ENCODE data around the gene TBC1D1. TPM values are rescaled to one million over a fixed set of nuclear protein-coding genes. Genes with fewer than 3 reads are reported as not detected.

TBC1D1 gene
- total RNA-seq, 2 donors from 2014 or later: 49.8 to 129 TPM

DNA sequence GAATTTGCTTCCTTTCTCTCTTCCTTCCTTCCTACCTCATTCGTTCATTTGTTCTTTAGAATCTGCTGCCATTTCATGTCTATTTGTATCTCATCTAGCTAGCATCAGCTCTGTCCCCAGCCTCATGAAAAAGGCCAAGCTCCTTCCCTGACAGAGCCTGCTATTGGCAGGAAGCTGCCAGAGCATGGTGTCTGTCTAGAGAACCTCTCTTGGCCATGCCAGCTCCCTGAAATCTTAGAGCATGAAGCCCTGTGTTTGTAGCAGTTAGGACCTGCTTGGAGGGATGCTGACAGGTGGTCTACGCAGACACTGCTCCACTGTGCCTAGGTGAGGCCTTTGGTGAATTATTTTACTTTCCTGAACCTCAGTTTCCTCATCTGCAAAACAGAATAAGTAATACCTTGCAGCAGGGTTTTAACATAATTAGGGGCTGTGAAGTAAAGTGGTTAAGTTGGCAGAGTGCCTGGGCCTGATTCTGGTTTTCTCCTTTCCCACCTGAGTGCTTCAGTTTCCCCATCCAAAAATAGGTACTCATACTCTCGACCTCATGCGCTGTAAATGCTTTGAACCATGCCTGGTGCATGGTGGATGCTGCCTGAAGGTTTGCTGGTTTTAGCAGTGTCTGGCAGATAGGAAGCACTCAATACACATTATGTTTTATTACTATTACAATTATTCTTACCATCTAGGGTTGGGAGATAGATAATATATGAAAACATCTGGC is 74.0 kb downstream of the TBC1D1 start:
- Histone ChIP-seq H3K4me1 (replicated peaks) (peaks cover 4% of the 10 kb centered on the region), H3K9me3 (no peaks in the 10 kb centered on the region), H3K36me3 (no peaks in the 10 kb centered on the region), H3K27me3 (replicated peaks; ENCODE audit: insufficient read depth) (no peaks in the 10 kb centered on the region), H3K4me3 (no peak overlapping the region), H3K27ac (no peak overlapping the region)
- no peak for TF ChIP-seq POLR2A (IDR thresholded peaks at IDR 0.05)
- TF ChIP-seq, protein P1, sequence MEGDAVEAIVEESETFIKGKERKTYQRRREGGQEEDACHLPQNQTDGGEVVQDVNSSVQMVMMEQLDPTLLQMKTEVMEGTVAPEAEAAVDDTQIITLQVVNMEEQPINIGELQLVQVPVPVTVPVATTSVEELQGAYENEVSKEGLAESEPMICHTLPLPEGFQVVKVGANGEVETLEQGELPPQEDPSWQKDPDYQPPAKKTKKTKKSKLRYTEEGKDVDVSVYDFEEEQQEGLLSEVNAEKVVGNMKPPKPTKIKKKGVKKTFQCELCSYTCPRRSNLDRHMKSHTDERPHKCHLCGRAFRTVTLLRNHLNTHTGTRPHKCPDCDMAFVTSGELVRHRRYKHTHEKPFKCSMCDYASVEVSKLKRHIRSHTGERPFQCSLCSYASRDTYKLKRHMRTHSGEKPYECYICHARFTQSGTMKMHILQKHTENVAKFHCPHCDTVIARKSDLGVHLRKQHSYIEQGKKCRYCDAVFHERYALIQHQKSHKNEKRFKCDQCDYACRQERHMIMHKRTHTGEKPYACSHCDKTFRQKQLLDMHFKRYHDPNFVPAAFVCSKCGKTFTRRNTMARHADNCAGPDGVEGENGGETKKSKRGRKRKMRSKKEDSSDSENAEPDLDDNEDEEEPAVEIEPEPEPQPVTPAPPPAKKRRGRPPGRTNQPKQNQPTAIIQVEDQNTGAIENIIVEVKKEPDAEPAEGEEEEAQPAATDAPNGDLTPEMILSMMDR (IDR thresholded peaks at IDR 0.05): no peak
- TF ChIP-seq POLR2AphosphoS5 (IDR thresholded peaks at IDR 0.05): no peak
- no peak for DNase-seq (ENCODE audit: low spot score)
- 90% methylated on average over 4 of the region's 4 CpGs for WGBS
- intact Hi-C loops (cut with DNase I): no loop called here

DNA sequence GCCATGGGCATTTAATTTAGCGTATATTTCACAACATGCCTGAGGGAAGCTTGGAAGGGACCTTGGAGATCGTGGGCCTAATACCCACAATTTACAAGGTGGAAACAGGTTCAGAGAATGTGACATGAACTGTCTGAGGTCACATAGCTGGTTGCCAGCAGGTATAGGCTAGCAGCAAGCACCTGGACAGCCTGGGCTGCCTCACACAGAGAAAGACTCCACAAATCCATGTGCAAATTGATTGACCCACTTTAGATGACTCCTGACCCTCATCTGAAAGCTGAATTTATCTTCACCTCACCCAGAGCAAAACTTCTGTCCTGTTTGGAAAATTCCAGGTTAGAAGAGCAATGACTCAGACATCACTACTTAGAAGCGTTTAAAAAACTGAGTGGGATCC is 75.2 kb downstream of the TBC1D1 start:
- no peak for DNase-seq (ENCODE audit: low spot score)
- H3K36me3 ChIP-seq: no peaks in the 10 kb centered on the region
- 95% methylated on average over 3 of the region's 3 CpGs for WGBS
- H3K9me3 ChIP-seq: no peaks in the 10 kb centered on the region
- no peak overlapping the region for H3K27ac ChIP-seq
- TF ChIP-seq POLR2AphosphoS5 (IDR thresholded peaks at IDR 0.05) (no peak), POLR2A (IDR thresholded peaks at IDR 0.05) (no peak)
- TF ChIP-seq, protein P1 (IDR thresholded peaks at IDR 0.05): no peak
- no peaks in the 10 kb centered on the region for H3K27me3 ChIP-seq (replicated peaks; ENCODE audit: insufficient read depth)
- intact Hi-C loops (cut with DNase I): no loop called here
- H3K4me3 ChIP-seq: no peak overlapping the region
- peaks cover 6% of the 10 kb centered on the region for H3K4me1 ChIP-seq (replicated peaks)

DNA sequence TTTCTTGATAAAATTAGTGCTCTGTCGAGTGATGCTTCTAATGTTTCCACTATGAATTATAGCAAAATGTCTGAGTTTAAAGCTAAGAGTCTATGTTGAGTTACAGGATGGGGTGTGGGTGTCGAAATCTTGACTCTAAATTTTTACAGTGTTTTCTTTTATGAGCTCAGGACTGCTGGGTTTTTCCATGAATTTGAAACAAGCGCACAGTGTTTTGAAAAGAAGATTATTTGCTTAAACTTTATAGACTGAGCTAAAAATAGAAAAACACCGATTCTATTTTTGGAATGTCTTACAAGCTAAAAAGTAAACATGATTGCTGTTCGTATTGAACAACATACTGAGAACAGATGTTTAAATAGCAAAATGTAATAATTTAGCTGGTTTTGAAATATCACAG is 76.9 kb downstream of the TBC1D1 start:
- H3K27ac ChIP-seq: peak overlapping the region in 1 of 2 donors; percentile 44
- WGBS: 8% methylated on average over 5 of the region's 5 CpGs
- H3K27me3 ChIP-seq (replicated peaks; ENCODE audit: insufficient read depth): no peaks in the 10 kb centered on the region
- peaks cover 6% of the 10 kb centered on the region for H3K4me1 ChIP-seq (replicated peaks)
- H3K9me3 ChIP-seq: no peaks in the 10 kb centered on the region
- H3K36me3 ChIP-seq: no peaks in the 10 kb centered on the region
- DNase-seq (ENCODE audit: low spot score): no peak
- TF ChIP-seq POLR2AphosphoS5 (IDR thresholded peaks at IDR 0.05): peak; percentile 77
- TF ChIP-seq, protein P1 (IDR thresholded peaks at IDR 0.05): no peak
- intact Hi-C loops (cut with DNase I): no loop called here
- H3K4me3 ChIP-seq: no peak overlapping the region

DNA sequence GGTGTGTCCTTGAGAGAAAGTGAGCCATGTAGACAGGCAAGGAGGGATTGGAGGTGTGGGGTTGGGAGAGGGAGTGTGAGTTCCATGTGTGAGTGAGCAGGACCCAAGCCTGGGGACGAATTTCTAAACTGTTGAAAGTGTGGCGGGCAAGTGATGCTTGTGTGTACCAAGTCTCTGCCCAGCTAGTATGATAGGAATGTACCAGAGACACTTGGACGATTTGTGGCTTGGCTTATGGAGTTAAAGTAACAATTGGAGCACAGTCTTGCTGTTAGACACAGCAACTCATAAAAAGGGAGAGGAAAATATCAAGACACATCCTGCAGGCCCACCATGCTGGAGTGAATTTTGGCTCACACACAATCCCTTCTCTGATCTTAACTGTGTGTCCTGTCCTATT is 77.9 kb downstream of the TBC1D1 start:
- no peaks in the 10 kb centered on the region for H3K9me3 ChIP-seq
- H3K27ac ChIP-seq: no peak overlapping the region
- TF ChIP-seq POLR2A (IDR thresholded peaks at IDR 0.05): no peak
- TF ChIP-seq POLR2AphosphoS5 (IDR thresholded peaks at IDR 0.05): no peak
- TF ChIP-seq, protein P1 (IDR thresholded peaks at IDR 0.05): no peak
- H3K27me3 ChIP-seq (replicated peaks; ENCODE audit: insufficient read depth): no peaks in the 10 kb centered on the region
- peaks cover 6% of the 10 kb centered on the region for H3K4me1 ChIP-seq (replicated peaks)
- WGBS: 74% methylated on average over 3 of the region's 3 CpGs
- H3K36me3 ChIP-seq: no peaks in the 10 kb centered on the region
- no peak overlapping the region for H3K4me3 ChIP-seq
- intact Hi-C loops (cut with DNase I): no loop called here
- DNase-seq (ENCODE audit: low spot score): no peak

DNA sequence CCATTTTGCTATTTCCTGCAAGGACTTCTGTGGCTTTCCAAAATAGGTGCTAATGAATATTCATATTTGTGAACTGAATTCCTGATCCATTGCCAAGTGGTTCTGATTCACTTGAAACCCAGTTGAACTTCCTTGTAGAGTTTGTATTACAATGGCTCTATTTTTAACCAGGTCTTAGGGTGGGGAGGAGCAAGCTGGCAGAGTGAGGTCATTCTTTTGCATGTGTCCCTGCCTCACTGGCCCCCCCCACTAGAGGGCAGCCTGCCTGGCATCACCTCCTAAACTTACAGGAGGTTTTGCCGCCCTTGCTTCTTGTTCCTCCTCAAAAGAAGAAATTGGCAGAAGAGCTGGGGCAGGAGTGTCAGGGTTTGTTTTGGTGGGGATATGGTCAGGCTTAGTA is 79.8 kb downstream of the TBC1D1 start:
- TF ChIP-seq, protein P1 (IDR thresholded peaks at IDR 0.05): peak in 3 of 4 experiments; percentile 23 to 64 (median 30)
- TF ChIP-seq POLR2A (IDR thresholded peaks at IDR 0.05) (no peak), POLR2AphosphoS5 (IDR thresholded peaks at IDR 0.05) (peak; percentile 36)
- intact Hi-C loops (cut with DNase I): no loop called here
- WGBS: 57% methylated on average over 1 of the region's 1 CpG
- no peak overlapping the region for H3K4me3 ChIP-seq
- peaks cover 6% of the 10 kb centered on the region for H3K4me1 ChIP-seq (replicated peaks)
- H3K27me3 ChIP-seq (replicated peaks; ENCODE audit: insufficient read depth): no peaks in the 10 kb centered on the region
- H3K27ac ChIP-seq: no peak overlapping the region
- no peaks in the 10 kb centered on the region for H3K9me3 ChIP-seq
- H3K36me3 ChIP-seq: no peaks in the 10 kb centered on the region
- DNase-seq (ENCODE audit: low spot score): peak; percentile 35

All from prostate gland (tissue), 2 donors.